ENCODE results near the gene ULBP2.
A peak's percentile ranks its signal among the peaks of the same experiment; 100 is the strongest.
"Not testable (repeated sequence)": the region's sequence is repeated elsewhere in the genome, so short reads cannot be mapped to it uniquely, and the experiment has no call there.

Gene ULBP2

GRCh38 chr6:149974394-149974793 is 32.6 kb downstream of the ULBP2 start:
- DNase-seq: not testable (repeated sequence)

- DNase-seq: peak; percentile 59
These were observed 33.0 kb downstream of the ULBP2 start for GRCh38 chr6:149974825-149975224.

- no peak for DNase-seq
These were observed 33.6 kb downstream of the ULBP2 start for GRCh38 chr6:149975400-149975799.

GRCh38 chr6:149977221-149977620 is 35.4 kb downstream of the ULBP2 start:
- DNase-seq: no peak

GRCh38 chr6:149978610-149979009 is 36.8 kb downstream of the ULBP2 start:
- no peak for DNase-seq

GRCh38 chr6:149979293-149979692 is 37.5 kb downstream of the ULBP2 start:
- DNase-seq: no peak

GRCh38 chr6:149983145-149983544 is 41.3 kb downstream of the ULBP2 start:
- DNase-seq: no peak

GRCh38 chr6:149984773-149985172 is 43.0 kb downstream of the ULBP2 start:
- DNase-seq: no peak

GRCh38 chr6:149985481-149985937 is 43.7 kb downstream of the ULBP2 start:
- no peak for DNase-seq

- no peak for DNase-seq
These were observed 45.8 kb downstream of the ULBP2 start for GRCh38 chr6:149987602-149988107.

GRCh38 chr6:149988550-149989346 is 46.9 kb downstream of the ULBP2 start:
- DNase-seq: no peak

GRCh38 chr6:149990212-149990660 is 48.4 kb downstream of the ULBP2 start:
- no peak for DNase-seq

- no peak for DNase-seq
These were observed 49.1 kb downstream of the ULBP2 start for GRCh38 chr6:149990661-149991471.

GRCh38 chr6:149991472-149991795 is 49.6 kb downstream of the ULBP2 start:
- DNase-seq: not testable (repeated sequence)

GRCh38 chr6:149991838-149992237 is 50.0 kb downstream of the ULBP2 start:
- DNase-seq: no peak

- no peak for DNase-seq
These were observed 53.5 kb downstream of the ULBP2 start for GRCh38 chr6:149995235-149995750.

GRCh38 chr6:149995971-149996370 is 54.2 kb downstream of the ULBP2 start:
- DNase-seq: no peak

Data from OCI-M1 (cell line).